Measurements from ENCODE around the gene CD302. TPM values are rescaled to one million over a fixed set of nuclear protein-coding genes. Genes with fewer than 3 reads are reported as not detected.

Gene CD302
- total and polyA plus RNA-seq, 2 of the 8 experiments (the other 6 are each of a cell fraction or from before 2014, with no cell fraction given) = 0.76 to 0.79 TPM

DNA sequence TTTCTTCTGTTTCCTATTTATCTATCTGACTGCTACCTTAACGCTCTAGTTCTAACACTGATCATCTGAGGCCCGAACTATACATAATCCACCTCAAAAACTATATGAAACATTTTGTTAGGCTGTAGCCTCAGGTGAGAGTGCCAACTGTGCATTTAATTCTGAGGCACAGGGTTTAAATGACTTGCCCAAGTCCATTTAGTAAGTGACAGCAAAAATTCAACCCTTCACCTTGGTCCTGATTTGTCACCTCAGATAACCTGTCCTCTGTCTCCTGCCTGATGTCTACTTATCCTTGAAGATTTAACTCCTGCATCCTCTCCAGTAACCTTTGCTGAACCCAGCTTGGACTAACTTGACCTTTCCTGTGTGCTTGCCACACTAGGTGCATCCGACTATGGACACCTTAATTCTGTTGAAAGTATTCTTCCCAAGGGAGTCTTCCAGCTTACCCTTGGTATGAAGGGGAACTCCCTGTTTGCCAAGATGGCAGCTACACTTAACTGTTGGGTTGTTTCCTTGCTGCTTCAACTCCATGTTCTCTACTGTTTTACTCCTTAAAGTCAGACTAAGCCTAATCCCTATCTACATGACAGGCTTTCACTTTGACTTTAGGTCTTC lies 23.5 kb downstream of the CD302 start:
- WGBS, 2 experiments (ENCODE audit: extremely low coverage in 1 of 2, insufficient coverage in 1 of 2, insufficient read length in 1 of 2, insufficient replicate concordance in 2 of 2, low coverage in 1 of 2, low lambda C conversion rate in 2 of 2, missing lambda C conversion rate in 1 of 2) = 80% methylated on average over 3 of the region's 3 CpGs; no CpG with 5 or more reads in 1 of the 2 experiments
- H2BK12ac ChIP-seq (ENCODE audit: low read depth, low read length) = no peak overlapping the region
- H3K56ac ChIP-seq (replicated peaks; ENCODE audit: insufficient read length, low read depth, low read length) = no peak overlapping the region
- TF ChIP-seq CEBPB (IDR thresholded peaks at IDR 0.05; ENCODE audit: low read depth, low read length) (no peak), NANOG (IDR thresholded peaks at IDR 0.05; ENCODE audit: insufficient read depth, low read depth, low read length, poor library complexity, severe bottlenecking) (no peak), BRCA1 (IDR thresholded peaks at IDR 0.05; ENCODE audit: low read depth, low read length) (no peak), POLR2A (IDR thresholded peaks at IDR 0.05; ENCODE audit: control extremely low read depth in 1 of 2, low read depth in 2 of 2, low read length in 2 of 2) (peak in 1 of 2 experiments; percentile 53; a peak in 1 of 3 replicates), YY1 (IDR thresholded peaks at IDR 0.05; ENCODE audit: low read depth, low read length) (peak; percentile 44; the same call in 1 of the 2 replicates), SUZ12 (IDR thresholded peaks at IDR 0.05; ENCODE audit: low read length) (no peak), SP4 (IDR thresholded peaks at IDR 0.05; ENCODE audit: low read length) (no peak)
- TF ChIP-seq, protein P1, sequence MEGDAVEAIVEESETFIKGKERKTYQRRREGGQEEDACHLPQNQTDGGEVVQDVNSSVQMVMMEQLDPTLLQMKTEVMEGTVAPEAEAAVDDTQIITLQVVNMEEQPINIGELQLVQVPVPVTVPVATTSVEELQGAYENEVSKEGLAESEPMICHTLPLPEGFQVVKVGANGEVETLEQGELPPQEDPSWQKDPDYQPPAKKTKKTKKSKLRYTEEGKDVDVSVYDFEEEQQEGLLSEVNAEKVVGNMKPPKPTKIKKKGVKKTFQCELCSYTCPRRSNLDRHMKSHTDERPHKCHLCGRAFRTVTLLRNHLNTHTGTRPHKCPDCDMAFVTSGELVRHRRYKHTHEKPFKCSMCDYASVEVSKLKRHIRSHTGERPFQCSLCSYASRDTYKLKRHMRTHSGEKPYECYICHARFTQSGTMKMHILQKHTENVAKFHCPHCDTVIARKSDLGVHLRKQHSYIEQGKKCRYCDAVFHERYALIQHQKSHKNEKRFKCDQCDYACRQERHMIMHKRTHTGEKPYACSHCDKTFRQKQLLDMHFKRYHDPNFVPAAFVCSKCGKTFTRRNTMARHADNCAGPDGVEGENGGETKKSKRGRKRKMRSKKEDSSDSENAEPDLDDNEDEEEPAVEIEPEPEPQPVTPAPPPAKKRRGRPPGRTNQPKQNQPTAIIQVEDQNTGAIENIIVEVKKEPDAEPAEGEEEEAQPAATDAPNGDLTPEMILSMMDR (IDR thresholded peaks at IDR 0.05; ENCODE audit: control extremely low read depth in 1 of 3, insufficient read depth in 1 of 3, low read depth in 1 of 3, low read length in 3 of 3) = no peak
- H3K4me3 ChIP-seq (ENCODE audit: extremely low read depth in 1 of 4, insufficient read depth in 2 of 4, low read depth in 3 of 4, low read length in 4 of 4) = no peak overlapping the region
- no peak for DNase-seq (ENCODE audit: low read depth in 1 of 2, low spot score in 2 of 2)
- CTCF ChIA-PET (ENCODE audit: partially characterized antibody) = interaction anchor here (1.1 to 1.8 kb wide), 5 partner anchors 13 to 34 kb away, joined by 3 to 5 read pairs (median 4); no protein-coding TSS in a partner anchor
- no peak overlapping the region for H4K91ac ChIP-seq (replicated peaks; ENCODE audit: insufficient read length, low read length)
- no peak overlapping the region for H2BK15ac ChIP-seq (ENCODE audit: low read length)
- peaks cover 0 to 1% (median 0%) of the 10 kb centered on the region in 4 experiments; a peak in 1 of 7 replicates for H3K27me3 ChIP-seq (replicated peaks in 1 of 4; ENCODE audit: control insufficient read depth in 3 of 4, extremely low read depth in 1 of 4, insufficient read depth in 3 of 4, low read length in 3 of 4)
- H3K4me1 ChIP-seq (replicated peaks in 1 of 4; ENCODE audit: control insufficient read depth in 3 of 4, insufficient read depth in 4 of 4, low read length in 3 of 4) = no peaks in the 10 kb centered on the region
- H3K4ac ChIP-seq (replicated peaks; ENCODE audit: insufficient read length, low read depth, low read length) = no peak overlapping the region
- POLR2A ChIA-PET (ENCODE audit: partially characterized antibody) = interaction anchor here (0.9 to 2.4 kb wide), 9 partner anchors 8 to 128 kb away, joined by 3 to 11 read pairs (median 5); no protein-coding TSS in a partner anchor
- no peak overlapping the region for H3K18ac ChIP-seq (ENCODE audit: extremely low read depth, low read length)
- no peaks in the 10 kb centered on the region for H3K79me2 ChIP-seq (ENCODE audit: control insufficient read depth in 1 of 2, insufficient read depth in 2 of 2, low read length in 2 of 2)
- no peak overlapping the region for H2AK5ac ChIP-seq (ENCODE audit: low read depth, low read length)
- no peak overlapping the region for H3K4me2 ChIP-seq (ENCODE audit: insufficient read depth in 1 of 2, low read depth in 2 of 2, low read length in 2 of 2)
- no peaks in the 10 kb centered on the region for H3K9me3 ChIP-seq (ENCODE audit: insufficient read depth in 2 of 2, low read depth in 1 of 2, low read length in 1 of 2)
- H2BK120ac ChIP-seq (replicated peaks; ENCODE audit: low read depth, low read length) = no peak overlapping the region
- FAIRE-seq = no peak
- no peak overlapping the region for H4K5ac ChIP-seq (ENCODE audit: insufficient read length, low read depth, low read length)
- H3K9ac ChIP-seq (replicated peaks in 1 of 4; ENCODE audit: extremely low read depth in 1 of 4, low read depth in 3 of 4, low read length in 3 of 4) = no peak overlapping the region
- no peaks in the 10 kb centered on the region for H3K79me1 ChIP-seq (ENCODE audit: low read depth, low read length)
- H3K23ac ChIP-seq (ENCODE audit: insufficient read length) = no peak overlapping the region
- no peak overlapping the region for H3K14ac ChIP-seq (ENCODE audit: insufficient read length)
- no peak overlapping the region for H2BK5ac ChIP-seq (ENCODE audit: low read depth, low read length)
- H3K27ac ChIP-seq (ENCODE audit: low read depth, low read length) = 0 out of 2 replicates have a peak overlapping the region, but pooled peaks have one; percentile 6
- no peak overlapping the region for H2BK20ac ChIP-seq (ENCODE audit: low read length)
- H4K8ac ChIP-seq (ENCODE audit: extremely low read depth, insufficient read depth, low read length) = no peak overlapping the region
- no peaks in the 10 kb centered on the region; a peak in 1 of 8 replicates for H3K36me3 ChIP-seq (ENCODE audit: control insufficient read depth in 2 of 4, insufficient read depth in 4 of 4, low read length in 3 of 4)
- H4K20me1 ChIP-seq (replicated peaks in 1 of 2; ENCODE audit: control insufficient read depth in 1 of 2, insufficient read depth in 2 of 2, low read length in 2 of 2) = no peaks in the 10 kb centered on the region
- H2AFZ ChIP-seq (ENCODE audit: low read length) = no peak overlapping the region
- H3K23me2 ChIP-seq (ENCODE audit: low read depth, low read length) = no peaks in the 10 kb centered on the region
